Measurements from ENCODE around the gene JMJD8.

JMJD8 gene

GRCh38 chr16:725463-726187 is 41.5 kb upstream of the JMJD8 start:
- no peak for TF ChIP-seq CTCF (IDR thresholded peaks at IDR 0.05; ENCODE audit: low read depth, low read length, missing control alignments)
- no peak overlapping the region for H3K4me3 ChIP-seq (ENCODE audit: low read depth, low read length)
- DNase-seq (ENCODE audit: low read depth), result no peak

- no peak for DNase-seq (ENCODE audit: low read depth)
- no peak overlapping the region for H3K4me3 ChIP-seq (ENCODE audit: low read depth, low read length)
- TF ChIP-seq CTCF (IDR thresholded peaks at IDR 0.05; ENCODE audit: low read depth, low read length, missing control alignments), result no peak
Observed at GRCh38 chr16:725041-725376, 40.9 kb upstream of the JMJD8 start.

GRCh38 chr16:724188-725040 is 40.3 kb upstream of the JMJD8 start:
- TF ChIP-seq CTCF (IDR thresholded peaks at IDR 0.05; ENCODE audit: low read depth, low read length, missing control alignments), result no peak
- H3K4me3 ChIP-seq (ENCODE audit: low read depth, low read length), result no peak overlapping the region

GRCh38 chr16:723695-724094 is 39.6 kb upstream of the JMJD8 start:
- H3K4me3 ChIP-seq (ENCODE audit: low read depth, low read length), result no peak overlapping the region
- no peak for TF ChIP-seq CTCF (IDR thresholded peaks at IDR 0.05; ENCODE audit: low read depth, low read length, missing control alignments)
- no peak for DNase-seq (ENCODE audit: low read depth)

More at GRCh38 chr16:724188-725040, 40.3 kb upstream of the JMJD8 start:
- no peak for DNase-seq (ENCODE audit: low read depth)

GRCh38 chr16:722835-723633 is 38.9 kb upstream of the JMJD8 start:
- DNase-seq (ENCODE audit: low read depth), result no peak
- no peak overlapping the region for H3K4me3 ChIP-seq (ENCODE audit: low read depth, low read length)
- no peak for TF ChIP-seq CTCF (IDR thresholded peaks at IDR 0.05; ENCODE audit: low read depth, low read length, missing control alignments)

GRCh38 chr16:721765-722540 is 37.8 kb upstream of the JMJD8 start:
- no peak for TF ChIP-seq CTCF (IDR thresholded peaks at IDR 0.05; ENCODE audit: low read depth, low read length, missing control alignments)
- no peak for DNase-seq (ENCODE audit: low read depth)
- peak overlapping the region; percentile 90 for H3K4me3 ChIP-seq (ENCODE audit: low read depth, low read length)
